ENCODE data around the gene PVR. TPM values are rescaled to one million over a fixed set of nuclear protein-coding genes. Genes with fewer than 3 reads are reported as not detected.
A peak's percentile ranks its signal among the peaks of the same experiment; 100 is the strongest.

PVR gene
- total RNA-seq, 2 donors from 2014 or later, result 44.7 to 54.6 TPM

DNA sequence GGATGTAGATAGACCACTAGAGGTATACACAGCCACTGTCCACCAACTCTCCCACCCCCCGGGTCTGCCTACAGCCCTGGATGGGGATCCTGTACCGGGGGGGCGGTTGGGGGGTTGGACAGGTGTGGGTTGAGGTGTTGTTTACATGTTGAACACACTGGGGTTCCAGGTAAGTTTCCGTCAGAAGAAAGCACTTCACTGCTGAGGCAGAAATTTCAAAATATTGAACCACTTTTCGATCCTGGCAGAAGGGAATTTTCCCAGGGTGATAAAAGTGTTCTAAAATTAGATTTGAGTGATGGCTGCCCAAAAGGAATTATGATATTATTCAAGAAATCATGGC, 48.6 kb downstream of the PVR start:
- H3K9me3 ChIP-seq, result no peaks in the 10 kb centered on the region
- peaks cover 4% of the 10 kb centered on the region for H3K4me1 ChIP-seq
- no peak overlapping the region for H3K4me3 ChIP-seq
- no peak for DNase-seq
- intact Hi-C loops (cut with DNase I), result no loop called here
- H3K9ac ChIP-seq (ENCODE audit: low read depth in 2 of 2, low read length in 2 of 2), result peak overlapping the region in 1 of 2 donors; percentile 85
- no peaks in the 10 kb centered on the region for H3K36me3 ChIP-seq
- H3K27me3 ChIP-seq, result no peaks in the 10 kb centered on the region
- peak overlapping the region; percentile 80 for H3K27ac ChIP-seq
- TF ChIP-seq, protein P1, sequence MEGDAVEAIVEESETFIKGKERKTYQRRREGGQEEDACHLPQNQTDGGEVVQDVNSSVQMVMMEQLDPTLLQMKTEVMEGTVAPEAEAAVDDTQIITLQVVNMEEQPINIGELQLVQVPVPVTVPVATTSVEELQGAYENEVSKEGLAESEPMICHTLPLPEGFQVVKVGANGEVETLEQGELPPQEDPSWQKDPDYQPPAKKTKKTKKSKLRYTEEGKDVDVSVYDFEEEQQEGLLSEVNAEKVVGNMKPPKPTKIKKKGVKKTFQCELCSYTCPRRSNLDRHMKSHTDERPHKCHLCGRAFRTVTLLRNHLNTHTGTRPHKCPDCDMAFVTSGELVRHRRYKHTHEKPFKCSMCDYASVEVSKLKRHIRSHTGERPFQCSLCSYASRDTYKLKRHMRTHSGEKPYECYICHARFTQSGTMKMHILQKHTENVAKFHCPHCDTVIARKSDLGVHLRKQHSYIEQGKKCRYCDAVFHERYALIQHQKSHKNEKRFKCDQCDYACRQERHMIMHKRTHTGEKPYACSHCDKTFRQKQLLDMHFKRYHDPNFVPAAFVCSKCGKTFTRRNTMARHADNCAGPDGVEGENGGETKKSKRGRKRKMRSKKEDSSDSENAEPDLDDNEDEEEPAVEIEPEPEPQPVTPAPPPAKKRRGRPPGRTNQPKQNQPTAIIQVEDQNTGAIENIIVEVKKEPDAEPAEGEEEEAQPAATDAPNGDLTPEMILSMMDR (IDR thresholded peaks at IDR 0.05), result no peak

DNA sequence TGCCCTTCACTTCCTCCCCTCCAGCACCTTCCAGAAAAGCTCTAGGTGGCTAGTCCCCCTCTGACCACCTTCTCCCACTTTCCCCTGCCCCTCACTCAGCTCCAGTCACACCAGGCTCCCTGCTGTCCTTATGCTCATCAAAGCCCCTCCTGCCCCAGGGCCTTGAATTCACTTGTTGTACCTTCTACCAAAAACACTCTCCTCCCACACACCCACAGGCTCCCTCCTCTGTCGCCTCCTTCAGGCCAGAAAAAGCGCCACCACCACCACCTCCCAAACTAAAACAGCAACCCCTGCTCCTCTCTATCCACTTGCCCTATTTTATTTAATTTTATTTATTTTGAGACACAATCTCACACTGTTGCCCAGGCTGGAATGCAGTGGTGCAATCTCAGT, 50.5 kb downstream of the PVR start:
- DNase-seq, result no peak
- intact Hi-C loops (cut with DNase I), result no loop called here
- no peak overlapping the region for H3K4me3 ChIP-seq
- H3K36me3 ChIP-seq, result no peaks in the 10 kb centered on the region
- H3K9me3 ChIP-seq, result no peaks in the 10 kb centered on the region
- H3K4me1 ChIP-seq, result peaks cover 4% of the 10 kb centered on the region
- H3K27me3 ChIP-seq, result no peaks in the 10 kb centered on the region
- H3K9ac ChIP-seq (ENCODE audit: low read depth in 2 of 2, low read length in 2 of 2), result peak overlapping the region in 1 of 2 donors; percentile 54
- TF ChIP-seq, protein P1 (IDR thresholded peaks at IDR 0.05), result peak; percentile 23
- H3K27ac ChIP-seq, result peak overlapping the region; percentile 91

DNA sequence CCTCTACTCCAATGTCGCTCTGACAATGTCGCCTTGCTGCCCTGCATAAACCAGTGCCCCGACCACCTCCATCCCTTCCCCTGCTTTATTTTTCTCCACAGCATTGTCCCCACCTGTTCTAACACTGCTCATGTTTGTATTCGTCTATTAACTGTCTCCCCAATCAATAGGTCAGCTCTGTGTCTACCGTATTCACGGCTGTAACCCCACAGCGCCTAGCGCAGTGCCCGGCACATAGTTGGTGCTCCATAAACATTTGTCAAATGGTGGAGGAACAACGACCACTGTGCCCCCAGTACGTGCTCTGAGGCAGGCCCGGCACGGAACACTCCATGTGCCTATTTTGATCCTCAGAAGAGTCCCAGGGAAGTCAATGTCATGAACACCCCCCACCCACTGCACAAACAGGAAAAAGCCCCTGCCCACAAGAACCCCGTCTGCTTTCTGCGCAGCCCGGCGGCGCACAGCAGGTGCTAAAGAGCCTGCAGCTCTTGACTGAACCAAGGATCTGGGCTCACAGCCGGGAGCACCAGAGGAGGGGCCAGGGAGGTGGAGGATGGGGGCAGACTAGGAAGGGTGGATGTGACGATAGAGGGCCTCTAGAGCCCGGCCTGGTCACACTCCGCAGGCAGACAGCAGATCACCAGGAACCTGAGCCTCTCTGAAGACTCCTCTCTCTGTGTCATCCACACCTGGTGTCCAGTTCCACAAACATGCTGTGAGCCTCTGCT, 53.4 kb downstream of the PVR start:
- intact Hi-C loops (cut with DNase I), result no loop called here
- Histone ChIP-seq H3K9ac (ENCODE audit: low read depth in 2 of 2, low read length in 2 of 2) (peak overlapping the region; percentile 50 to 59), H3K36me3 (no peaks in the 10 kb centered on the region), H3K9me3 (no peaks in the 10 kb centered on the region), H3K4me3 (no peak overlapping the region), H3K4me1 (peaks cover 4% of the 10 kb centered on the region), H3K27ac (no peak overlapping the region), H3K27me3 (no peaks in the 10 kb centered on the region)
- TF ChIP-seq, protein P1 (IDR thresholded peaks at IDR 0.05), result no peak
- no peak for DNase-seq

DNA sequence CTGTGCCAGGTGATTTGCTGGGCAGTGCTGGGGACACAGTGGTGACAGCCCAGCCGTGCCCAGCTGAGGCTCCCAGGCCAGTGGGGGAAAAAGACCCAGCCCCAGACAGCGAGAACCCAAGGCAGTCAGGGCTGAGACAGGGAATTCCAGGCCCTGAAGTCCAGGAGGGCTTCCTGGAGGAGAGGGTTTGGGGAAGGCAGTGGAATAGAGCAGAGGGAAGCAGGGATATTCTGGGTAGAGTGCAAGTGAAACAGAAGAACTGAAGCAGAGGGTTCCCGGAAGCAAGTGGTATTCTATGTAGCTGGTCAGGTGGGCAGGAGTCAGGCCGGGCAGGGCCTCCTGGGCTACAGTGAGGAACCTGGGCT, 53.9 kb downstream of the PVR start:
- Histone ChIP-seq H3K4me1 (peaks cover under 1% of the 10 kb centered on the region), H3K4me3 (no peak overlapping the region), H3K36me3 (no peaks in the 10 kb centered on the region), H3K9ac (ENCODE audit: low read depth in 2 of 2, low read length in 2 of 2) (peak overlapping the region; percentile 50 to 59), H3K27ac (no peak overlapping the region), H3K9me3 (no peaks in the 10 kb centered on the region), H3K27me3 (no peaks in the 10 kb centered on the region)
- DNase-seq, result no peak
- TF ChIP-seq, protein P1 (IDR thresholded peaks at IDR 0.05), result no peak
- intact Hi-C loops (cut with DNase I), result no loop called here

DNA sequence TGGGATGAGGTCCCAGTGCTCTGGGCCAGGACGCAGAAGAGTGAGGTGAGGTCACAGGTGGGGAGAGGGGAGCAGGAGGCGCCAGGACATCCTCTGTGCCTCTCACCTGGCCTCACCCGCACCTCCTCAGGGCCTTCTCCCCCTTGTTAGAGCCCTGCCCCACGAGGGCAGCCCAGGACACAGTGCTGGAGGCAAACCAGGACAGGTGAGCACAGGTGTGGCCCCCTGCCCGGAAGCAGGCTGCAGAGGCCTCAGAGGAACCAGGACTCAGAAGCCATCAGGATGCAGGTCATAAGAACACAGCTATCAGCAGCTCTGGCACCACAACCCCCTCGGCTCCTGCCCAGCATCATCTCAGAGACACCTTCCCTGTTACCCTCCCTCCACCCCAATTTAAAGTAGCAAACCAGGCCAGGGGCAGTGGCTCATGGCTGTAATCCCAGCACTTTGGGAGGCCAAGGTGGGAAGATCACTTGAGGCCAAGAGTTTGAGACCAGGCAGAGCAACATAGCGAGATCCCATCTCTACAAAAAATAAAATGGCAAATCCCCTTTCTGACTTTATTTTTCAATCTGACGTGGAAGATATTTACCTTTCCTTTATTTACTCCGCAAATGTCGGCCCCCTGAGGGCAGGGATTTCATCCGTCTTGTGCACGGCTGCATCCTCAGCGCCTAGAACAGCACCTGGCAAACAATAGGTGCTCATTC, 54.9 kb downstream of the PVR start, which contains the start of gene CEACAM16:
CEACAM16 (plus strand) TSS at position 660 of the 710 bp plus-strand sequence. CDS start 2,306 bp downstream, outside the sequence.
- Histone ChIP-seq H3K4me1 (no peaks in the 10 kb centered on the region), H3K27me3 (no peaks in the 10 kb centered on the region), H3K9ac (ENCODE audit: low read depth in 2 of 2, low read length in 2 of 2) (peak within 1 kb of the TSS; percentile 20 to 59), H3K4me3 (no peak within 1 kb of the TSS), H3K36me3 (no peaks in the 10 kb centered on the region), H3K9me3 (no peaks in the 10 kb centered on the region), H3K27ac (no peak within 1 kb of the TSS)
- TF ChIP-seq, protein P1 (IDR thresholded peaks at IDR 0.05), result no peak
- intact Hi-C loops (cut with DNase I), result no loop called here
- DNase-seq, result no peak
